Stimulated activated naive CD8-positive, alpha-beta T cell treated with anti-CD3 and anti-CD28 coated beads, Interleukin-15, Interleukin-2, amounts not matched to agents 100 ng/mL and 50 ng/mL, for 24 hours (primary cell): ENCODE measurements around the gene ISG15.
"Not testable (repeated sequence)": the region's sequence is repeated elsewhere in the genome, so short reads cannot be mapped to it uniquely, and the experiment has no call there.

Source experiments
- H3K27ac Mint-ChIP-seq: one replicate; pipeline ENCODE4 v1.8.0; 2021; ENCODE audit warnings: mild to moderate bottlenecking, mixed read lengths
- H3K27me3 Mint-ChIP-seq: one replicate; pipeline ENCODE4 v1.8.0; 2021; ENCODE audit warnings: mixed read lengths
- H3K36me3 Mint-ChIP-seq: one replicate; pipeline ENCODE4 v1.8.0; 2021; ENCODE audit warnings: low read depth, mixed read lengths
- H3K4me1 Mint-ChIP-seq: one replicate; pipeline ENCODE4 v1.8.0; 2021; ENCODE audit warnings: low read depth, mixed read lengths
- H3K4me3 Mint-ChIP-seq: one replicate; pipeline ENCODE4 v1.8.0; 2021; ENCODE audit warnings: mild to moderate bottlenecking, mixed read lengths
- H3K9me3 Mint-ChIP-seq: one replicate; pipeline ENCODE4 v1.8.0; 2021; ENCODE audit warnings: mixed read lengths

ISG15 gene

GRCh38 chr1:981955-982558 lies 31.2 kb upstream of the ISG15 start, which contains the start of gene PERM1:
TSS of gene PERM1 (minus strand) at chr1:982093. CDS start at chr1:981029, 1,064 bp downstream.
- Mint-ChIP-seq H3K27me3 (peaks cover 23% of the 10 kb centered on the region), H3K9me3 (no peaks in the 10 kb centered on the region), H3K27ac (no peak within 1 kb of the TSS), H3K36me3 (no peaks in the 10 kb centered on the region), H3K4me3 (no peak within 1 kb of the TSS), H3K4me1 (no peaks in the 10 kb centered on the region)

GRCh38 chr1:982765-983436 lies 30.4 kb upstream of the ISG15 start:
- Mint-ChIP-seq H3K27me3 (peaks cover 24% of the 10 kb centered on the region), H3K4me1 (no peaks in the 10 kb centered on the region), H3K27ac (peak overlapping the region; percentile 40), H3K4me3 (no peak overlapping the region), H3K36me3 (no peaks in the 10 kb centered on the region), H3K9me3 (no peaks in the 10 kb centered on the region)

DNA sequence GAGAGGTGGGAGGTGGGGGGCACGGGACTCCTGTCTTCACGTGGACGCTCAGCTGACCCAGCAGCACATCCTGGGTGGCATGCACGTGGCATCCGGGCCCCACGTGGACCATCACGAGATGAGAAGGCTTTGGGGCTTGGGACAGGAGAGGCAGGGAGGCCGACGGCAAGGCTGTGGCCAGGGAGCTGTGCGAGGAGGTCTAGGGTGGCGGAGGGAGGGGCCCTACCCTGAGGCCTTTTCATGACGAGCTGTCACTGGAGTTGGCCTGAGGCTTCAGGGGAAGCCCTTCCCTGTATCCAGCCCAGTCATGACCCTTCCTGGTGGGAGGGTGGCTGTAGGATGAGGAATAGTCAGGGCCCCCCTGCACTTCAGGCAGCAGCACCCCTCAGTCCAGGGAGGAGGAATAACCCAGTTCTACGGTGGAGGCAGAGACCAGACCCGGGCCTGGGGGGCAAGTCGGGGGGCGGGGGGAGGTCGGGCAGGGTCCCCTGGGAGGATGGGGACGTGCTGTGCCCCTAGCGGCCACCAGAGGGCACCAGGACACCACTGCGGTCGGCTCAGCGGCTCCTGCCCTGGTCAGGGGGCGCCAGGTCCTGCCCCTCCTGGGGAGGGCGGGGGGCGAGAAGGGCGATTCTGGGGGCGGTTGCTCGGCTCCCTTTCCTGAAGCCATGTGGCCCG lies 29.4 kb upstream of the ISG15 start:
- H3K27me3 Mint-ChIP-seq, result peaks cover 33% of the 10 kb centered on the region
- H3K9me3 Mint-ChIP-seq, result no peaks in the 10 kb centered on the region
- H3K27ac Mint-ChIP-seq, result no peak overlapping the region
- no peaks in the 10 kb centered on the region for H3K4me1 Mint-ChIP-seq
- H3K36me3 Mint-ChIP-seq, result no peaks in the 10 kb centered on the region
- no peak overlapping the region for H3K4me3 Mint-ChIP-seq

GRCh38 chr1:984476-984814 lies 28.9 kb upstream of the ISG15 start:
- Mint-ChIP-seq H3K36me3 (no peaks in the 10 kb centered on the region), H3K4me1 (no peaks in the 10 kb centered on the region), H3K9me3 (no peaks in the 10 kb centered on the region), H3K27me3 (peaks cover 38% of the 10 kb centered on the region), H3K27ac (no peak overlapping the region), H3K4me3 (no peak overlapping the region)

GRCh38 chr1:985126-985525 lies 28.2 kb upstream of the ISG15 start:
- Mint-ChIP-seq H3K27me3 (peaks cover 44% of the 10 kb centered on the region), H3K4me3 (no peak overlapping the region), H3K9me3 (no peaks in the 10 kb centered on the region), H3K36me3 (no peaks in the 10 kb centered on the region), H3K4me1 (no peaks in the 10 kb centered on the region), H3K27ac (no peak overlapping the region)

DNA sequence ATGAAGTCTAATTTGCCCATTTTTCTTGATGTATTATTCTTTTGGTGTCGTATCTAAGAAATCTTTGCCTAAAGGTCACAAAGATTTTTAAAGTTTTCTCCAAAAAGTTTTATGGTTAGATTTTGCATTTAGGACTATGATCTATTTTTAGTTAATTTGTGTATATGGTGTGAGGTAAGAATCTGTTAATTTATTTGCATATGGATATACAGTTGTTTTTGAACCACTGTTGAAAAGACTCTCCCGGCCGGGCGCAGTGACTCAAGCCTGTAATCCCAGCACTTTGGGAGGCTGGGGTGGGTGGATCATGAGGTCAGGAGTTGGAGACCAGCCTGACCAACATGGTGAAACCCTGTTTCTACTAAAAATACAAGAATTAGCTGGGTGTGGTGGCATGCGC lies 25.2 kb upstream of the ISG15 start:
- H3K9me3 Mint-ChIP-seq, H3K27ac Mint-ChIP-seq, H3K36me3 Mint-ChIP-seq, H3K4me3 Mint-ChIP-seq: not testable (repeated sequence)
- H3K27me3 Mint-ChIP-seq, result peaks cover 44% of the 10 kb centered on the region
- H3K4me1 Mint-ChIP-seq, result peaks cover 13% of the 10 kb centered on the region

- H3K4me1 Mint-ChIP-seq, result peaks cover 17% of the 10 kb centered on the region
- not testable (repeated sequence) for H3K36me3 Mint-ChIP-seq, H3K9me3 Mint-ChIP-seq, H3K4me3 Mint-ChIP-seq, H3K27ac Mint-ChIP-seq
- peaks cover 44% of the 10 kb centered on the region for H3K27me3 Mint-ChIP-seq
Measured at GRCh38 chr1:991275-991674, 22.0 kb upstream of the ISG15 start.

DNA sequence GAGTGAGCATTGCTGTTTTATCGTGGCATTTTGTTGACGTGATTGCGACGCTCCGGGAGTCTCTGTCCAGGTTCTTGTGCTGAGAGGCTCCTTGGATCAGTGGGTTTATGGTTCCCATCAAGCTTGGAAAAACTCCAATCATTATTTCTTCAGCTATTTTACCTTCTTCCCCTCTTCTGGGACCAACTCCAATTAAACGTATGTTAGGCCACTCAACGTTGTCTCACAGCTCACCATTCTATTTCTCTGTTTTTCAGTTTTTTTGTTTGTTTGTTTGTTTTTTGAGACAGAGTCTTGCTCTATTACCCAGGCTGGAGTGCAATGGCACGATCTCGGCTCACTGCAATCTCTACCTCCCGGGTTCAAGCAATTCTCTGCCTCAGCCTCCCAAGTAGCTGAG lies 21.4 kb upstream of the ISG15 start:
- H3K4me3 Mint-ChIP-seq, result no peak overlapping the region
- H3K9me3 Mint-ChIP-seq, result peaks cover 5% of the 10 kb centered on the region
- H3K36me3 Mint-ChIP-seq, result peaks cover 3% of the 10 kb centered on the region
- peaks cover 17% of the 10 kb centered on the region for H3K4me1 Mint-ChIP-seq
- H3K27ac Mint-ChIP-seq, result no peak overlapping the region
- peaks cover 41% of the 10 kb centered on the region for H3K27me3 Mint-ChIP-seq

- H3K36me3 Mint-ChIP-seq, result peaks cover 3% of the 10 kb centered on the region
- H3K4me1 Mint-ChIP-seq, result peaks cover 17% of the 10 kb centered on the region
- H3K27me3 Mint-ChIP-seq, result peaks cover 46% of the 10 kb centered on the region
- peaks cover 5% of the 10 kb centered on the region for H3K9me3 Mint-ChIP-seq
- H3K27ac Mint-ChIP-seq, result peak overlapping the region; percentile 3
- no peak overlapping the region for H3K4me3 Mint-ChIP-seq
Measured at GRCh38 chr1:992362-992761, 20.9 kb upstream of the ISG15 start.

DNA sequence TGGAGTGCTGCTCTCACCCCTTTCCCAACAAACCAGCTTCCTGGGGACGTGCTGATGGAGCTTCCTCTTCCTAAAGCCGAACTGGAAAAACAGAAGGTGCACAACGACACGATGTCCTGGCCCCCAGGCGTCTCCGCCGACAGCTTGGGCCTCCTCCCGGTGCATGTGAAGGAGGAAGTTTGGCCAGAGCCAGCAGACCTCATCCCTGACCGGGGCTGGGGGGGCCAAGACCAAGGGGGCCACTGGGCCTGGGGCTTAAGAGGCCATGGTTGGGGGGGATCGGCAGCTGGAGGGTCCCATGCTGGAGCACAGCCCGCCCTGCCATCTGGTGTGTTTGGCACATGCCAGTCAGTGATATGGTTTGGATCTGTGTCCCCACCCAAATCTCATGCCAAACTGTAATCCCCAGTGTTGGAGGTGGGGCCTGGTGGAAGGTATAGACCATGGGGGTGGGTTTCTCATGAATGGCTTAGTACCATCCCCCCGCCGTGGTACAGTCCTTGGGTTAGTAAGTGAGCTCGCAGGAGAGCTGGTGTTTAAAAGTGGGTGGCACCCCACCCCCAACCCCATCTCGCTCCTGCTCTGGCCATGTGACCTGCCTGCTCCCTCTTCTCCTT lies 19.8 kb upstream of the ISG15 start:
- no peak overlapping the region for H3K4me3 Mint-ChIP-seq

DNA sequence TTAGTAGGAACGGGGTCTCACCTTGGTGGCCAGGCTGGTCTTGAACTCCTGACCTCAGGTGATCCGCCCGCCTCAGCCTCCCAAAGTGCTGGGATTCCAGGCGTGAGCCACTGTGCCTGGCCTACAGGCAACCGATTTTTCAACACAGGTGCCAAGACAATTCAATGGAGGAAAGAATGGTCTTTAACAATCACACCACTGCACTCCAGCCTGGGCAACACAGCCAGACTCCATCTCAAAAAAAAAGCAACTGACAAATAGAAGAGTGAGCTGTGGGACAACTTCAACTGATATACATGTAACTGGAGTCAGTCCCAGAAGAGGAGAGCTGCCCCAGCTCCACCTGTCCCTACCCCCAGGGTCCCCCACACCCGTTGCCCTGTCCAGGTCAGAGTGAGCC lies 18.8 kb upstream of the ISG15 start:
- not testable (repeated sequence) for H3K9me3 Mint-ChIP-seq, H3K27ac Mint-ChIP-seq, H3K4me3 Mint-ChIP-seq, H3K36me3 Mint-ChIP-seq
- Mint-ChIP-seq H3K4me1 (peaks cover 17% of the 10 kb centered on the region), H3K27me3 (peaks cover 31% of the 10 kb centered on the region)

More for the DNA sequence above, 19.8 kb upstream of the ISG15 start:
- Mint-ChIP-seq H3K27ac (no peak overlapping the region), H3K9me3 (peaks cover 5% of the 10 kb centered on the region), H3K4me1 (peaks cover 17% of the 10 kb centered on the region), H3K36me3 (peaks cover 3% of the 10 kb centered on the region), H3K27me3 (peaks cover 42% of the 10 kb centered on the region)

DNA sequence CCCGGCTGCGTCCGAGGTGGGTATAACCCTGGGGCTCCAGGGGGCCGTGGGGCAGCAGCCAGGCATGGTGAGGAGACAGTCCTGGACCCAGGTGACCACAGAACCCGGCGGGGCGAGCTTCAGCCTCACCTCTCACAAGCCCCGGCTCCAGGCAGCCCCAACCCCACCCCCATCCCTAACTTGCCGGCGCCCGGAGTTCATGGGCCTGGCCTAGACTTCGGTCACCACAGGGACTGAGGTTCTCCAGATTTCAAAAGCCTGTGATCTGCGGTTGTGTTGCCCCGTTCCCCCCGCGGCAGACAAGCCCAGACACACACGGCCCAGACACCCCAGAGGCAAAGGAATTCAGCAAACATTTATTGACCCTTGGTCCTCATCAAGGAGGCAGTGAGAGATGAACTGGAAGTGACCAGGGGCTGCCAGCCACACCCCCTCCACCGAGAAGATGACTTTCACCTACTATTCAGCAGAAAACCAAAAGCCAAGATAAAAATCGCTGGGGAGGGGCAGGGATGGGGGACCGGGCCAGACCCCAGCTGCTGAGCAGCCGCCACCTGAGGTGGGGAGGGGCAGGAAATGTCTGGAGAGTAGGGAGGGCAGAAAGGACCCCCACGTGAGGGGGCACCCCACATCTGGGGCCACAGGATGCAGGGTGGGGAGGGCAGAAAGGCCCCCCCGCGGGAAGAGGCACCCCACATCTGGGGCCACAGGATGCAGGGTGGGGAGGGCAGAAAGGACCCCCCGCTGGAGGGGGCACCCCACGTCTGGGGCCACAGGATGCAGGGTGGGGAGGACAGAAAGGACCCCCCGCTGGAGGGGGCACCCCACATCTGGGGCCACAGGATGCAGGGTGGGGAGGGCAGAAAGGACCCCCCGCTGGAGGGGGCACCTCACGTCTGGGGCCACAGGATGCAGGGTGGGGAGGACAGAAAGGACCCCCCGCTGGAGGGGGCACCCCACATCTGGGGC lies 17.3 kb upstream of the ISG15 start:
- peaks cover 5% of the 10 kb centered on the region for H3K9me3 Mint-ChIP-seq
- no peak overlapping the region for H3K27ac Mint-ChIP-seq
- H3K4me3 Mint-ChIP-seq, result no peak overlapping the region
- peaks cover 29% of the 10 kb centered on the region for H3K27me3 Mint-ChIP-seq
- H3K4me1 Mint-ChIP-seq, result peaks cover 21% of the 10 kb centered on the region
- H3K36me3 Mint-ChIP-seq, result peaks cover 3% of the 10 kb centered on the region

DNA sequence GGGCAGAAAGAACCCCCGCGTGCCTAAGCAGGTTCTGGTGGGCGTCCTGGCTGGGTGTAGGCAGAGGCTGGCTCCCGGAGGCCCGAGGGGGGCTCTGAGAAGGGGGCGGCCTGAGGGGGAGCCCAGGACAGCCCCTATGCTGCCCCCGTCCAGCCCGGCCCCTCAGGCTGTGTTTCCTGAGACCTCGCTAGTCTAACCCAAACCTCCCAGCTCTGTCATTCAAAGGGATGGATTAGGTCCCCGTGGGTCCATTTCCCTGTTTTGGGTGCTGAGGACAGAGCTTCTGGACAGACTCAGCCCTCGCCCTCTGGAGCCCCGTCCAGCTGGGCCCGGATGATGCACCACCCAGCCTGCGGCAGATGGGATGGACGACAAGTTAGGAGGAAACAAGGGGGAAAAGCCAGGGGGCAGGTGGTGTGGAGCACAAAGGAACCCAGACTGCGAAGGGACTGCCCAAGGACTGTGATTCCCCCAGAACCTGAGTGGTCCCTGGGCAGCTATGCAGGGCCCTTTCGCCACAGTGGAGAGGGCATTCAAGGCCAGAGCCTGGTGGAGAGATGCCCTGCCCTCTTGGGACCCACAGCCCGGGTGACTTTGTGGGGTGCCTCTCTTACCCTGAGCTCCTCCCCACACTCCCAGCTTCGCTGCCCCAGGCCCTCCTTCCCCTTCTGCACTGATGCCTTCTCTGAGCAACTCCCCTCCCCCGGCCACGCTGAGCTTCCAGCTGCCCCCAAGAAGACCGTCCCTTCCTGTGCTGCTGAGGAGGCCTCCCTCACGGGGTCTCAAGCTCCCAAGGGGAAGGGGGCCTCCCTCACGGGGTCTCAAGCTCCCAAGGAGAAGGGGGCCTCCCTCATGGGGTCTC lies 16.2 kb upstream of the ISG15 start:
- Mint-ChIP-seq H3K36me3 (peaks cover 3% of the 10 kb centered on the region), H3K9me3 (peaks cover 5% of the 10 kb centered on the region), H3K27ac (no peak overlapping the region), H3K27me3 (peaks cover 28% of the 10 kb centered on the region), H3K4me1 (peaks cover 15% of the 10 kb centered on the region), H3K4me3 (no peak overlapping the region)

DNA sequence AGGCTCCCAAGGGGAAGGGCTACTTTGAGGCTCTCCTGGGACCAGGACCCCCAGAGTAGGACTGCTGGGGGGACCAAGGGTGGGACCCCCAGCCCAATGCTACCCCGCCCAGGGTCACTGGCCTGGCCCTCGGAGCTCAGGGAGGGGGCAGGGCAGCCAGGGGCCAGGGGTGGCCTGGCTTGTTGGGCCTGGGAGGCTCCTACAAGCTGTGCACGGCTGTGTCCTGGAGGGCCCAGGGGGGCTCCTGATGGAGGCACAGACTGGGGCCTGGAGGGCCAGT lies 15.6 kb upstream of the ISG15 start:
- Mint-ChIP-seq H3K27me3 (peaks cover 30% of the 10 kb centered on the region), H3K4me1 (peaks cover 9% of the 10 kb centered on the region), H3K27ac (no peak overlapping the region), H3K9me3 (peaks cover 3% of the 10 kb centered on the region), H3K36me3 (no peaks in the 10 kb centered on the region), H3K4me3 (no peak overlapping the region)
